HepG2 (cell line): Measurements from ENCODE around the gene RPUSD4. TPM values are rescaled to one million over a fixed set of nuclear protein-coding genes. Genes with fewer than 3 reads are reported as not detected.

Source experiments
- ATAC-seq: fragments of 200-7000 bp; cut with Tn5 transposase; 3 replicates; pipeline ENCODE4 v1.9.1; 2020; ENCODE audit warnings: mild to moderate bottlenecking, moderate library complexity
- BruUV-seq: library from RNA; stranded (reverse); fragments of 400-500 nt; replicated peaks from 2 replicates; lab custom pipeline; 2021; lab: Mats Ljungman, UMichigan
- CTCF ChIA-PET: fragments of 300-600 bp; formaldehyde crosslinking; extraction: SDS; loops from one replicate; lab custom pipeline; 2021; ENCODE audit warnings: low total read pairs, inconsistent platforms, low intra/inter-chr PET ratio; lab: Yijun Ruan, JAX
- POLR2A ChIA-PET: fragments of 350-600 bp; sonication (Branson Sonifier 250); formaldehyde crosslinking; loops from one replicate; lab custom pipeline; 2020; ENCODE audit warnings: antibody characterized with exemption, inconsistent platforms; lab: Yijun Ruan, JAX
- DNase-seq: peaks from one replicate; pipeline ENCODE4 v3.0.0-alpha.2; 2015; ENCODE audit warnings: low spot score
- FAIRE-seq: peaks from 3 replicates; lab custom pipeline; 2011; peaks lifted over from hg19 to GRCh38; lab: Jason Lieb, UNC
- H2AFZ ChIP-seq: one replicate; pipeline ENCODE4 v1.6.1; 2011; ENCODE audit warnings: low read length, inconsistent platforms
- H3K27ac ChIP-seq: fragments of 300-600 bp; 3 replicates; pipeline ENCODE4 v1.8.0; 2011; ENCODE audit warnings: mixed run types, mild to moderate bottlenecking, mixed read lengths, low read length, inconsistent platforms; ENCODE audit not compliant: insufficient read depth; ENCODE audit errors: extremely low read length
- H3K27me3 ChIP-seq, 2 experiments: fragments of 200-600 bp in 1 of 2; 2 replicates in 1 of 2; 3 replicates in 1 of 2; pipeline versions ENCODE4 v1.6.0 to v1.8.0; 2011; ENCODE audit warnings: low read length in 2 of 2, mild to moderate bottlenecking in 2 of 2, moderate library complexity in 2 of 2, inconsistent platforms in 1 of 2; ENCODE audit not compliant: insufficient read depth in 2 of 2, control insufficient read depth in 1 of 2
- H3K36me3 ChIP-seq, 2 experiments: fragments of 200-600 bp in 1 of 2; replicated peaks in 1 of 2; 2 replicates in 1 of 2; 3 replicates in 1 of 2; pipeline versions ENCODE4 v1.5.1 to v1.8.0; 2011; ENCODE audit warnings: low read length in 2 of 2, inconsistent platforms in 1 of 2; ENCODE audit not compliant: insufficient read depth in 2 of 2, control insufficient read depth in 1 of 2
- H3K4me1 ChIP-seq: 2 replicates; pipeline ENCODE4 v1.5.1; 2012; ENCODE audit warnings: low read length, inconsistent platforms; ENCODE audit not compliant: insufficient read depth
- H3K4me2 ChIP-seq: 2 replicates; pipeline ENCODE4 v1.6.0; 2011; ENCODE audit warnings: low read depth, low read length, inconsistent platforms
- H3K4me3 ChIP-seq, 3 experiments: fragments of 200-600 bp in 1 of 3; sonication (generic), shearing (Covaris generic) in 1 of 3; replicated peaks in 1 of 3; 2 replicates each; pipeline ENCODE4 v1.5.1; 2011 to 2016; ENCODE audit warnings: low read length in 3 of 3, inconsistent platforms in 2 of 3, low read depth in 2 of 3, mild to moderate bottlenecking in 2 of 3, control low read depth in 1 of 3, mixed read lengths in 1 of 3; ENCODE audit not compliant: insufficient read depth in 1 of 3
- H3K79me2 ChIP-seq: one replicate; pipeline ENCODE4 v1.6.1; 2011; ENCODE audit warnings: low read length, inconsistent platforms; ENCODE audit not compliant: insufficient read depth
- H3K9ac ChIP-seq: 2 replicates; pipeline ENCODE4 v1.6.0; 2011; ENCODE audit warnings: mild to moderate bottlenecking, low read depth, low read length, inconsistent platforms; ENCODE audit not compliant: insufficient read depth
- H3K9me3 ChIP-seq: 2 replicates; pipeline ENCODE4 v1.5.1; 2012; ENCODE audit warnings: mild to moderate bottlenecking, low read length
- H4K20me1 ChIP-seq: 2 replicates; pipeline ENCODE4 v1.6.0; 2011; ENCODE audit warnings: inconsistent platforms, mild to moderate bottlenecking, low read length, moderate library complexity; ENCODE audit not compliant: insufficient read depth
- CEBPB ChIP-seq: IDR thresholded peaks from 2 replicates; pipeline ENCODE4 v1.6.1; 2011; ENCODE audit warnings: low read depth, low read length, improper control_type of control experiment, borderline replicate concordance
- FOXA1 ChIP-seq, 2 experiments: fragments of 450-650 bp in 1 of 2; sonication (generic) in 1 of 2; formaldehyde crosslinking in 1 of 2; IDR thresholded peaks; 2 replicates each; pipeline versions ENCODE4 v1.4.0 to v1.6.1; 2016 to 2020; ENCODE audit warnings: missing genetic modification reagents in 1 of 2
- RFX5 ChIP-seq: IDR thresholded peaks from 2 replicates; pipeline ENCODE4 v1.6.1; 2011; ENCODE audit warnings: low read depth, low read length, improper control_type of control experiment
- ZNF3 ChIP-seq: IDR thresholded peaks from 2 replicates; pipeline ENCODE4 v1.7.0; 2017; ENCODE audit warnings: inconsistent platforms
- ZNF317 ChIP-seq: sonication (generic); formaldehyde crosslinking; IDR thresholded peaks from 2 replicates; pipeline ENCODE4 v1.5.0; 2020; ENCODE audit warnings: mild to moderate bottlenecking, missing genetic modification reagents
- ZNF44 ChIP-seq: sonication (generic); formaldehyde crosslinking; IDR thresholded peaks from 2 replicates; pipeline ENCODE4 v1.5.1; 2020; ENCODE audit warnings: mild to moderate bottlenecking, missing genetic modification reagents
- ZNF720 ChIP-seq: sonication (generic); formaldehyde crosslinking; IDR thresholded peaks from 2 replicates; pipeline ENCODE4 v1.4.0; 2020; ENCODE audit warnings: missing genetic modification reagents
- ZZZ3 ChIP-seq: sonication (generic); formaldehyde crosslinking; IDR thresholded peaks from 2 replicates; pipeline ENCODE4 v1.4.0; 2020; ENCODE audit warnings: missing genetic modification reagents, mild to moderate bottlenecking, borderline replicate concordance
- WGBS: methylation state at CpG from one replicate; pipeline ENCODE4 v1.1.6; 2017; ENCODE audit warnings: low lambda C conversion rate; 5-methylcytosine and 5-hydroxymethylcytosine counted together
- in situ Hi-C: cut with HindIII; loops from 2 replicates; pipeline ENCODE4 v1.10.0; 2017; ENCODE audit warnings: low pct_unique_long_range_greater_than_20kb; ENCODE audit not compliant: extremely low pct_ligation_motif_present
- intact Hi-C: fragments of 100-400 bp; cut with micrococcal nuclease; formaldehyde crosslinking; loops from one replicate; pipeline ENCODE4 v1.10.0; 2022; ENCODE audit not compliant: unreplicated experiment
- polyA plus RNA-seq, 8 experiments: library from polyadenylated mRNA; depleted of rRNA in 3 of 8; stranded (reverse) in 7 of 8; unstranded in 1 of 8; fragments of >200 nt; fragmentation: Illumina TruSeq in 4 of 8; extraction: Trizol in 4 of 8; gene quantifications; 2 replicates each; pipeline versions ENCODE4 v1.2.1 to v1.2.3, GENCODE V29; 2011 to 2016; ENCODE audit warnings: low read depth in 4 of 8, missing spikeins in 1 of 8, mixed read lengths in 1 of 8; ENCODE audit not compliant: insufficient read depth in 1 of 8
- total RNA-seq, 5 experiments: library from RNA; depleted of rRNA; stranded (reverse); fragments of >200 nt; fragmentation: Illumina TruSeq; extraction: Trizol; gene quantifications; 2 replicates each; pipeline ENCODE4 v1.2.3, GENCODE V29; 2016; ENCODE audit warnings: low read depth in 1 of 5
- TF ChIP-seq, protein P1 (sequence below): sonication (generic); formaldehyde crosslinking; IDR thresholded peaks from 2 replicates; pipeline ENCODE4 v1.9.0; 2021; ENCODE audit warnings: missing genetic modification reagents, borderline replicate concordance
- TF ChIP-seq, protein P2 (sequence below): sonication (generic); formaldehyde crosslinking; IDR thresholded peaks from 2 replicates; pipeline ENCODE4 v1.8.1; 2023; ENCODE audit warnings: mild to moderate bottlenecking, missing genetic modification reagents, borderline replicate concordance

Gene RPUSD4
- total and polyA plus RNA-seq, 2 of the 13 experiments (the other 11 are each of a cell fraction or from before 2014, with no cell fraction given): 45.0 to 52.9 TPM

DNA sequence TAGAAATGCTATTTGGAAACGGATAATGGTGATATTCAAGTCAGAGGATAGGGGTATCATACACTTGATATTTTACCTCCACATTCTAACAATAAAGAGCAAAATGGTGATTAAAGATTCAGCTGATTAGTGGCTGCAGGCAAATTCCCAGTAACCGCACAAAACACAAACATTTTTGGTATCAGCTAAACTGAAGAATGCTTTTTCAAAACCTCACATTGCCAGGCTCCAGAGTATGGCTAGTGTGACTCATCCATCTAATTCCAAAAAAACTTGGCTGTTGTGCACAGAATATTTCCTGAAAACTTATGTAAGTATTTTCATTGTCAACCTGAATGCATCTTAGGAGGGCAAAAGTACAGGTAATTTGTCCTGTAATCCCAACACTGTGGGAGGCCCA, 46.3 kb upstream of the RPUSD4 start:
- no peak for ATAC-seq
- no peak for FAIRE-seq
- in situ Hi-C loops: no loop called here
- H3K79me2 ChIP-seq: no peaks in the 10 kb centered on the region
- no peaks in the 10 kb centered on the region for H4K20me1 ChIP-seq
- no peak overlapping the region for H3K27ac ChIP-seq
- H3K4me3 ChIP-seq: no peak overlapping the region
- no TSS peak for BruUV-seq
- DNase-seq: no peak
- POLR2A ChIA-PET: no interaction called here
- no peak for TF ChIP-seq ZNF720 (CRISPR knock-in tag)
- no peak for TF ChIP-seq ZNF44
- TF ChIP-seq ZZZ3 (CRISPR knock-in tag): no peak
- no peak for TF ChIP-seq ZNF3 (CRISPR knock-in tag)
- no peak for TF ChIP-seq RFX5
- TF ChIP-seq, protein P1, sequence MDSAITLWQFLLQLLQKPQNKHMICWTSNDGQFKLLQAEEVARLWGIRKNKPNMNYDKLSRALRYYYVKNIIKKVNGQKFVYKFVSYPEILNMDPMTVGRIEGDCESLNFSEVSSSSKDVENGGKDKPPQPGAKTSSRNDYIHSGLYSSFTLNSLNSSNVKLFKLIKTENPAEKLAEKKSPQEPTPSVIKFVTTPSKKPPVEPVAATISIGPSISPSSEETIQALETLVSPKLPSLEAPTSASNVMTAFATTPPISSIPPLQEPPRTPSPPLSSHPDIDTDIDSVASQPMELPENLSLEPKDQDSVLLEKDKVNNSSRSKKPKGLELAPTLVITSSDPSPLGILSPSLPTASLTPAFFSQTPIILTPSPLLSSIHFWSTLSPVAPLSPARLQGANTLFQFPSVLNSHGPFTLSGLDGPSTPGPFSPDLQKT (CRISPR knock-in tag): no peak
- no peak for TF ChIP-seq ZNF317 (CRISPR knock-in tag)
- no peak for TF ChIP-seq FOXA1 (IDR thresholded peaks at IDR 0.05)
- TF ChIP-seq FOXA1 (CRISPR knock-in tag; IDR thresholded peaks at IDR 0.05): no peak
- TF ChIP-seq, all 625 proteins: peak for 0
- Histone ChIP-seq H3K27me3 (no peaks in the 10 kb centered on the region), H3K4me2 (no peak overlapping the region), H2AFZ (no peak overlapping the region), H3K9ac (no peak overlapping the region), H3K9me3 (no peaks in the 10 kb centered on the region), H3K36me3 (peaks cover 6 to 44% of the 10 kb centered on the region in 2 experiments), H3K4me1 (no peaks in the 10 kb centered on the region)
- intact Hi-C loops: no loop called here
- CTCF ChIA-PET: no interaction called here
- WGBS: 99% methylated on average over 2 of the region's 2 CpGs

DNA sequence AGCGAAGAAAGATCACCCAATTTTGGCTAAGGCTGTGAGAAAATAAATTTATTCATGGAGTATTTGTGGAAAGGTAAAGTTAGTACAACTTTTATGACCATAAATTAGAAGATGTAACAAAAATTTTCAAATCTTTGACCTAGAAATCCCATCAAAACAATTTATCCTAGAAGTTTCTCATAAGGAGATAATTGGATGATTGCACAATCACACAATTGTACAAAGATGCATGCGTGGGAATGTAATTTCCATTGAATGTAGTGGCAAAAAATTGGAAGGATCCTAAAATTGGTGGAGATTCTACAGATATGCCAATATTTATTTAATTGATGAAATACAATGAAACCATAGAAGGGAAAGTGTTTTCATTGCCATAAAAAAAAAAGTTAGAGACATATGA, 45.7 kb upstream of the RPUSD4 start:
- no peak overlapping the region for H2AFZ ChIP-seq
- H3K9ac ChIP-seq: no peak overlapping the region
- TF ChIP-seq, protein P2, sequence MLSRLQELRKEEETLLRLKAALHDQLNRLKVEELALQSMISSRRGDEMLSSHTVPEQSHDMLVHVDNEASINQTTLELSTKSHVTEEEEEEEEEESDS: no peak
- TF ChIP-seq CEBPB: peak; percentile 74
- no peak overlapping the region for H3K27ac ChIP-seq
- BruUV-seq: no TSS peak
- H3K4me3 ChIP-seq: no peak overlapping the region
- intact Hi-C loops (no loop called here), in situ Hi-C loops (no loop called here)
- H3K4me1 ChIP-seq: no peaks in the 10 kb centered on the region
- H3K36me3 ChIP-seq: peaks cover 4 to 40% of the 10 kb centered on the region in 2 experiments
- FAIRE-seq (no peak), DNase-seq (no peak), ATAC-seq (no peak)
- POLR2A ChIA-PET: no interaction called here
- CTCF ChIA-PET: no interaction called here
- no peaks in the 10 kb centered on the region for H3K79me2 ChIP-seq
- H3K4me2 ChIP-seq: no peak overlapping the region
- H3K27me3 ChIP-seq: no peaks in the 10 kb centered on the region
- 96% methylated on average over 2 of the region's 2 CpGs for WGBS
- no peaks in the 10 kb centered on the region for H4K20me1 ChIP-seq
- H3K9me3 ChIP-seq: no peaks in the 10 kb centered on the region
